Endodermal cell (in vitro differentiated cells): Measurements from ENCODE around the gene SPPL3. TPM values are rescaled to one million over a fixed set of nuclear protein-coding genes. Genes with fewer than 3 reads are reported as not detected.

Source experiments
- DNase-seq: peaks from one replicate; pipeline ENCODE4 v3.0.0-alpha.2; 2017
- H3K27ac ChIP-seq: 2 replicates; pipeline ENCODE4 v1.5.1; 2013; ENCODE audit warnings: mild to moderate bottlenecking, low read depth, low read length, moderate library complexity
- H3K27me3 ChIP-seq: 2 replicates; pipeline ENCODE4 v1.6.1; 2013; ENCODE audit warnings: mild to moderate bottlenecking, low read length, moderate library complexity; ENCODE audit not compliant: insufficient read depth, control insufficient read depth, poor library complexity, severe bottlenecking
- H3K36me3 ChIP-seq: 2 replicates; pipeline ENCODE4 v1.7.0; 2013; ENCODE audit warnings: mild to moderate bottlenecking, low read length, moderate library complexity; ENCODE audit not compliant: control insufficient read depth, insufficient read depth
- H3K4me1 ChIP-seq: one replicate; pipeline ENCODE4 v1.7.0; 2013; ENCODE audit warnings: low read length; ENCODE audit not compliant: control insufficient read depth, insufficient read depth
- H3K4me3 ChIP-seq: 2 replicates; pipeline ENCODE4 v1.5.1; 2013; ENCODE audit warnings: mild to moderate bottlenecking, low read length, moderate library complexity
- H3K9ac ChIP-seq: 2 replicates; pipeline ENCODE4 v1.6.1; 2013; ENCODE audit warnings: mild to moderate bottlenecking, low read length, moderate library complexity; ENCODE audit not compliant: poor library complexity, severe bottlenecking; ENCODE audit errors: extremely low read depth
- H3K9me3 ChIP-seq: 2 replicates; pipeline ENCODE4 v1.6.1; 2013; ENCODE audit warnings: mild to moderate bottlenecking, low read length, moderate library complexity; ENCODE audit not compliant: control insufficient read depth
- H3K27ac Mint-ChIP-seq: 2 replicates; pipeline ENCODE4 v1.8.0; 2020; ENCODE audit warnings: mixed read lengths
- H3K27me3 Mint-ChIP-seq: 2 replicates; pipeline ENCODE4 v1.8.0; 2021; ENCODE audit warnings: mild to moderate bottlenecking, mixed read lengths; ENCODE audit not compliant: insufficient read depth
- H3K36me3 Mint-ChIP-seq: 2 replicates; pipeline ENCODE4 v1.8.0; 2020; ENCODE audit warnings: low read depth, mixed read lengths
- H3K4me1 Mint-ChIP-seq: 2 replicates; pipeline ENCODE4 v1.8.0; 2020; ENCODE audit warnings: mixed read lengths
- H3K4me3 Mint-ChIP-seq: 2 replicates; pipeline ENCODE4 v1.8.0; 2020; ENCODE audit warnings: mild to moderate bottlenecking, moderate library complexity, mixed read lengths
- H3K9me3 Mint-ChIP-seq: 2 replicates; pipeline ENCODE4 v1.8.0; 2020; ENCODE audit warnings: mild to moderate bottlenecking, mixed read lengths
- CTCF ChIP-seq: fragments of 200-600 bp; sonication (generic); conservative IDR thresholded peaks from 2 replicates; pipeline ENCODE4 v1.5.0; 2021; ENCODE audit warnings: antibody characterized with exemption, mild to moderate bottlenecking
- WGBS, 2 experiments: methylation state at CpG; one replicate each; pipeline versions ENCODE4 v1.1.5 to v1.1.7; 2013; ENCODE audit warnings: missing lambda C conversion rate in 2 of 2, mixed read lengths in 1 of 2; ENCODE audit not compliant: insufficient coverage in 1 of 2, insufficient read length in 1 of 2; 5-methylcytosine and 5-hydroxymethylcytosine counted together
- total RNA-seq, 2 donors: library from RNA; stranded (reverse); fragmentation: NEBNext Ultra II Directional in 1 of 2; extraction: Animal tissue kit (Norgen Biotek cat#: 25700) in 1 of 2; gene quantifications; 2 replicates in 1 of 2; 3 replicates in 1 of 2; pipeline ENCODE4 v1.2.1, GENCODE V29; 2021

SPPL3 gene
- total RNA-seq, 2 donors from 2014 or later: 41.1 to 46.8 TPM

GRCh38 chr12:120874547-120875245 lies 29.5 kb downstream of the SPPL3 start:
- no peak overlapping the region for H3K4me3 Mint-ChIP-seq
- Histone ChIP-seq H3K4me1 (peaks cover 7% of the 10 kb centered on the region), H3K27ac (no peak overlapping the region), H3K4me3 (no peak overlapping the region), H3K9ac (no peak overlapping the region), H3K36me3 (no peaks in the 10 kb centered on the region), H3K27me3 (no peaks in the 10 kb centered on the region), H3K9me3 (no peaks in the 10 kb centered on the region)
- TF ChIP-seq CTCF: no peak
- H3K27ac Mint-ChIP-seq: no peak overlapping the region
- H3K36me3 Mint-ChIP-seq: peaks cover 6% of the 10 kb centered on the region
- peaks cover 19% of the 10 kb centered on the region for H3K4me1 Mint-ChIP-seq
- H3K9me3 Mint-ChIP-seq: no peaks in the 10 kb centered on the region
- no peak for DNase-seq
- peaks cover 3% of the 10 kb centered on the region for H3K27me3 Mint-ChIP-seq
- WGBS, 2 experiments: 95 to 98% methylated on average over 5 of the region's 5 CpGs

DNA sequence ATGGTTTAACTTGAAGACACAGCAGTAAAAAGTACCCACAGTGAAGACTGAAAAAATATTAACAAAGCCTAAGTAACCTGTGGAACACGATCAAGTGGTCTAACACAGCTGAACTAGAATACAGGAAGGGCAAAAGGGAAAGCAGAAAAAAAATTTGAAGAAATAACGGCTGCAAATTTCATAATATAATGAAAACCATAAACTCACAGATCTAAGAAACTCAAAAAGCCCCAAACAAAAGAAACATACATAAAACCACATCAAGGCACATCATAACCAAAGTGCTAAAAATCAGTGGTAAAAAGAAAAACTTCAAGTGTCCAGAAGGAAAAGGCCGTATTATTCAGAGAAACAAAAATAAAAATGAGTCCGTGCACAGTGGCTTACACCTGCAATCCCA lies 30.9 kb downstream of the SPPL3 start:
- Mint-ChIP-seq H3K4me1 (peaks cover 15% of the 10 kb centered on the region), H3K9me3 (no peaks in the 10 kb centered on the region), H3K27me3 (peaks cover 3% of the 10 kb centered on the region), H3K36me3 (peaks cover 4% of the 10 kb centered on the region), H3K27ac (no peak overlapping the region), H3K4me3 (no peak overlapping the region)
- no peak overlapping the region for H3K9ac ChIP-seq
- H3K9me3 ChIP-seq: no peaks in the 10 kb centered on the region
- no peak overlapping the region for H3K4me3 ChIP-seq
- peaks cover 7% of the 10 kb centered on the region for H3K4me1 ChIP-seq
- TF ChIP-seq CTCF: no peak
- no peaks in the 10 kb centered on the region for H3K27me3 ChIP-seq
- no peaks in the 10 kb centered on the region for H3K36me3 ChIP-seq
- WGBS, 2 experiments: 89 to 98% methylated on average over 3 to 4 of the region's 4 CpGs
- H3K27ac ChIP-seq: no peak overlapping the region
- DNase-seq: no peak

GRCh38 chr12:120872487-120872886 lies 31.7 kb downstream of the SPPL3 start:
- Histone ChIP-seq H3K36me3 (no peaks in the 10 kb centered on the region), H3K27me3 (no peaks in the 10 kb centered on the region), H3K27ac (no peak overlapping the region), H3K4me1 (peaks cover 7% of the 10 kb centered on the region), H3K9me3 (no peaks in the 10 kb centered on the region), H3K4me3 (no peak overlapping the region), H3K9ac (no peak overlapping the region)
- peaks cover 3% of the 10 kb centered on the region for H3K27me3 Mint-ChIP-seq
- TF ChIP-seq CTCF: no peak
- H3K27ac Mint-ChIP-seq: no peak overlapping the region
- 53% methylated on average over 4 to 5 of the region's 5 CpGs for WGBS, 2 experiments
- DNase-seq: peak; percentile 74
- H3K36me3 Mint-ChIP-seq: peaks cover 6% of the 10 kb centered on the region
- H3K4me3 Mint-ChIP-seq: peak overlapping the region; percentile 8
- peaks cover 15% of the 10 kb centered on the region for H3K4me1 Mint-ChIP-seq
- H3K9me3 Mint-ChIP-seq: no peaks in the 10 kb centered on the region
